ENCODE results near the gene AP2A1. TPM values are rescaled to one million over a fixed set of nuclear protein-coding genes. Genes with fewer than 3 reads are reported as not detected.

AP2A1 gene
- total RNA-seq, 4 donors from 2014 or later, result 69.9 to 103 (median 76.1) TPM

- Histone ChIP-seq H3K27ac (peak overlapping the region in 3 of 4 donors; percentile 63 to 80 (median 78)), H3K4me3 (peak overlapping the region in 1 of 2 donors; percentile 51), H3K4me1 (peaks cover 0 to 30% (median 11%) of the 10 kb centered on the region in 3 donors), H3K36me3 (peaks cover 0 to 95% of the 10 kb centered on the region in 2 donors), H3K9me3 (no peaks in the 10 kb centered on the region), H3K27me3 (no peaks in the 10 kb centered on the region)
- ATAC-seq, result peak; percentile 4
- TF ChIP-seq POLR2AphosphoS5 (IDR thresholded peaks at IDR 0.05) (no peak), POLR2A (IDR thresholded peaks at IDR 0.05) (no peak), CTCF (IDR thresholded peaks at IDR 0.05) (no peak), EP300 (IDR thresholded peaks at IDR 0.05) (no peak)
- WGBS, 2 donors (ENCODE audit: low coverage in 1 of 2), result 63 to 70% methylated on average over 6 to 15 of the region's 24 CpGs
Measured at GRCh38 chr19:49802836-49803528, 36.2 kb downstream of the AP2A1 start.

- Histone ChIP-seq H3K27ac (peak overlapping the region in 1 of 4 donors; percentile 80), H3K4me1 (peaks cover 0 to 35% (median 15%) of the 10 kb centered on the region in 3 donors), H3K27me3 (no peaks in the 10 kb centered on the region), H3K9me3 (no peaks in the 10 kb centered on the region), H3K4me3 (no peak overlapping the region), H3K36me3 (peaks cover 0 to 90% of the 10 kb centered on the region in 2 donors)
- TF ChIP-seq CTCF (IDR thresholded peaks at IDR 0.05) (no peak), EP300 (IDR thresholded peaks at IDR 0.05) (no peak), POLR2A (IDR thresholded peaks at IDR 0.05) (no peak), POLR2AphosphoS5 (IDR thresholded peaks at IDR 0.05) (no peak)
- 88% methylated on average over 1 of the region's 6 CpGs; no CpG with 5 or more reads in 1 of the 2 donors for WGBS, 2 donors (ENCODE audit: low coverage in 1 of 2)
- ATAC-seq, result no peak
Measured at GRCh38 chr19:49803529-49803856, 36.7 kb downstream of the AP2A1 start.

DNA sequence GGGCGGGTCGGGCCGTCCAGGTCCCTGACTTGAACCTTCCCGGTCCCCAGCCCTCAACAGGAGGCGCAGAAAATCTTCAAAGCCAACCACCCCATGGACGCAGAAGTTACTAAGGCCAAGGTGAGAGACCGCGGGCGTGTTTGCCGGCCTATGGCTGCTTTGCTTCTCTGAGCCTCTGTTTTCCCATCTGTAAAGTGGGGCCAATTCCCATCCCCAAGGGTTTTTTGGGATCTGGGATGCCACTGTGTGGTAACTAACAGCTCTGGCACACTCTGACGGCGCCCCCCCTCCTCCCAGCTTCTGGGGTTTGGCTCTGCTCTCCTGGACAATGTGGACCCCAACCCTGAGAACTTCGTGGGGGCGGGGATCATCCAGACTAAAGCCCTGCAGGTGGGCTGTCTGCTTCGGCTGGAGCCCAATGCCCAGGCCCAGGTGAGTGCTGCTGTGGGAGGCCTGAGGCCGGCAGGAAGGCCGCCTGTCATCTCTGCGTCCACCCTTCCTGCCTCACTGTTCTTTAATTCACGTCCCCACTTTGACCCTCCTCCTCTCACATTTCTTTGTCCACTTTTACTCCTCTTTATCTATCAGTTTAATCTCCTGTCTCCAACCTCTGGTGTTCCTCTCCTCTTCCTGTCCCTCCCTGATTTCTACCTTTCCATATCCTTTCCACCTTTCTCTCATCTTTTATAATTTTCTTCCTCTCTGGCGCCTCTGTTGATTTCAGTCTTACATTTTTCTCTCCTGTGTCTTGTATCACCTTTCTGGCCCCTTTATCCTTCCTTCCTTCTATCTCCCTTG is 39.2 kb downstream of the AP2A1 start:
- Histone ChIP-seq H3K4me3 (no peak overlapping the region), H3K27me3 (no peaks in the 10 kb centered on the region), H3K27ac (no peak overlapping the region), H3K9me3 (no peaks in the 10 kb centered on the region), H3K4me1 (peaks cover 0 to 49% (median 22%) of the 10 kb centered on the region in 3 donors), H3K36me3 (peaks cover 0 to 64% of the 10 kb centered on the region in 2 donors)
- no peak for TF ChIP-seq POLR2AphosphoS5 (IDR thresholded peaks at IDR 0.05)
- no peak for TF ChIP-seq EP300 (IDR thresholded peaks at IDR 0.05)
- no peak for TF ChIP-seq CTCF (IDR thresholded peaks at IDR 0.05)
- TF ChIP-seq POLR2A (IDR thresholded peaks at IDR 0.05), result no peak
- 82 to 85% methylated on average over 5 to 12 of the region's 20 CpGs for WGBS, 2 donors (ENCODE audit: low coverage in 1 of 2)
- no peak for ATAC-seq

DNA sequence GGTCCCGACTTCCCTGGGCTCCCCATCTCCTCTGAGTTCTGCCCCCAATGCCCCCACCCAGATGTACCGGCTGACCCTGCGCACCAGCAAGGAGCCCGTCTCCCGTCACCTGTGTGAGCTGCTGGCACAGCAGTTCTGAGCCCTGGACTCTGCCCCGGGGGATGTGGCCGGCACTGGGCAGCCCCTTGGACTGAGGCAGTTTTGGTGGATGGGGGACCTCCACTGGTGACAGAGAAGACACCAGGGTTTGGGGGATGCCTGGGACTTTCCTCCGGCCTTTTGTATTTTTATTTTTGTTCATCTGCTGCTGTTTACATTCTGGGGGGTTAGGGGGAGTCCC is 39.8 kb downstream of the AP2A1 start:
- Histone ChIP-seq H3K4me1 (peaks cover 0 to 46% (median 22%) of the 10 kb centered on the region in 3 donors), H3K27me3 (no peaks in the 10 kb centered on the region), H3K4me3 (no peak overlapping the region), H3K27ac (no peak overlapping the region), H3K36me3 (peaks cover 0 to 59% of the 10 kb centered on the region in 2 donors), H3K9me3 (no peaks in the 10 kb centered on the region)
- WGBS, 2 donors (ENCODE audit: low coverage in 1 of 2), result 68 to 90% methylated on average over 2 to 4 of the region's 8 CpGs
- TF ChIP-seq POLR2AphosphoS5 (IDR thresholded peaks at IDR 0.05) (no peak), EP300 (IDR thresholded peaks at IDR 0.05) (no peak), POLR2A (IDR thresholded peaks at IDR 0.05) (no peak)
- no peak for ATAC-seq

- Histone ChIP-seq H3K9me3 (no peaks in the 10 kb centered on the region), H3K4me1 (peaks cover 0 to 46% (median 16%) of the 10 kb centered on the region in 3 donors), H3K27ac (peak overlapping the region in 2 of 4 donors; percentile 14 to 87), H3K27me3 (no peaks in the 10 kb centered on the region), H3K36me3 (peaks cover 0 to 55% of the 10 kb centered on the region in 2 donors), H3K4me3 (no peak overlapping the region)
- ATAC-seq, result no peak
- WGBS, 2 donors (ENCODE audit: low coverage in 1 of 2), result 81 to 92% methylated on average over 4 to 7 of the region's 18 CpGs
- TF ChIP-seq POLR2A (IDR thresholded peaks at IDR 0.05), result no peak
- TF ChIP-seq EP300 (IDR thresholded peaks at IDR 0.05), result no peak
- TF ChIP-seq POLR2AphosphoS5 (IDR thresholded peaks at IDR 0.05), result no peak
- TF ChIP-seq CTCF (IDR thresholded peaks at IDR 0.05), result no peak
Measured at GRCh38 chr19:49807058-49807903, 40.5 kb downstream of the AP2A1 start.

All from gastroesophageal sphincter (tissue), 4 donors.